Stimulated activated CD8-positive, alpha-beta memory T cell treated with anti-CD3 and anti-CD28 coated beads, Interleukin-12 subunit alpha, Interleukin-12 subunit beta, amount 100 ng/mL, for 4 hours (primary cell): ENCODE results near the gene WWOX.

Source experiments
- DNase-seq: peaks from one replicate; pipeline ENCODE4 v3.0.0-alpha.2; 2020; ENCODE audit warnings: low read depth

WWOX gene

DNA sequence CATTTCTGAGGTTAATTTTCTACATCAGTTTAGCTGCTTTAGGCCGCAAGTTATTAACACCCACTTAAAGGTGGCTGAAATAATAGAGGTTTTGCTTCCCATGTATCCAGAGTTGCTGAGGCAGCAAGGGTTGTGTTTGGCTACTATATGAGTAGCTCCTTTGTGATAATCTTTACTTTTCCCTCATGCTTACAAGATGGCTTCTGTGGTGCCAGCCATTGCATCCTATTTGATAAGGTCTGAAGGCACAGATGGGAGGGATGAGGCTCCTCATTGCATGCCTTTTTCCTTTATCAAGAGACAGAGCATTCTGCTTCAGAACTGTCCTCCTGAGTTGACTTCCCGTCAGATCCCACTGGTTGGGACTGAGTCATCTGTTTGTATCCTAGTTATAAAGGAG lies 340.2 kb downstream of the WWOX start:
- no peak for DNase-seq

GRCh38 chr16:78441298-78441697 lies 341.8 kb downstream of the WWOX start:
- no peak for DNase-seq

DNA sequence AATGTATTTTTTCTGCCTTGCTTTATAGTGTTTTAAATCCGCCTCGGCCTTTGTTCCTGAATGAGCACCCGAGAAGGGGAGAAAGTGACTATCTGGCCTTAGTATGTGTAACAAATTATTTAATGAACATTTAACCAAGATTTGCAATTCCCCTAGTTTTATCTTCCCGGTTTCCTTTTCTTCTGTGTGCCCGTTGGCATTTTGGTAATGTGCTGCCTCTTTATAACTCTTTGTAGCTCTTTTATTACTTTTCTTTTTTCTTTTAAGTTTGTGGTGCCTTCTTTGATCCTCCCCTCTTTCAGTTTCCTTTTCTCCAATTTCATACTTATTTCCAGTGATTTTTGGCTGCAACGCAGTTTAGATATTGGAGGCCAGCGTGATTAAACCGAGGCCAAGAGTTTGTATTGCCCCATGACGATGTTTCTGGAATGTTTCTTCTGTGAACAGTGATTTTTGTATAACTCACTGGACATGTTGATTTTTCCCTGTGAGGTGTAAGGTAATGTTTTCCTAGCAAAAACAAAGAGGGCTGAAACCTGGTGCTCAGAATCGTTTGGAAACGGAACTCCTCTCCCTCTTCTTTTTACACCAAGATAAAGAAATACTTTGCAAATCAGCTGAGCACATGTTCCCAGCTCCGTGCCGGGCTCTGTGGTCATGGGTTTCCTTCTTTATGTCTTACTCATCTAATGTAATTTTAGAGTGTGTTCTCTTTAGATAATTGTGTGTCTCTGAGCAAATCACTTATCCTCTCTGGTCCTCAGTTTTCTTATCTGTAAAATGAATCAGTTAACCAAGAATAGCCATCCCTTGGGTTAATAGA lies 344.3 kb downstream of the WWOX start:
- no peak for DNase-seq

DNA sequence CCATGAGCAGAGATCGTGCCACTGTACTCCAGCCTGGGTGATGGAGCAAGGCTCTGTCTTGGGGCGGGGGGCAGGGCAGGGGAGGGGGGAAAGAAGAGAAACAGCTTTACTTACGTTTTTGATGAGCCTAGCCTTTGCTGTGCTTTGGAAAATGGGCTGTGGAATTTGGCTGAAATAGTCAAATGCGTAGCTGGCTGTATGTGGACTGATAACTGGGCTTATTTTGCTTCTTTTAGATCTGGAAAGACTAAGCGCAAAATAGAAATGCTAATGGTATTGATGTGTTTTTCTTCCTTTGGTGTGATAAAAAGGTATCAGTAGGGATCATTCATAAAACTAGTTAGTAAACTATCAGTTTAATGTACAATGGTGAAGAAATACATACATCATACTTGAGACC lies 346.4 kb downstream of the WWOX start:
- DNase-seq: no peak

- DNase-seq: no peak
These were observed 347.0 kb downstream of the WWOX start for GRCh38 chr16:78446486-78446885.

- no peak for DNase-seq
These were observed 347.6 kb downstream of the WWOX start for GRCh38 chr16:78446992-78447563.

DNA sequence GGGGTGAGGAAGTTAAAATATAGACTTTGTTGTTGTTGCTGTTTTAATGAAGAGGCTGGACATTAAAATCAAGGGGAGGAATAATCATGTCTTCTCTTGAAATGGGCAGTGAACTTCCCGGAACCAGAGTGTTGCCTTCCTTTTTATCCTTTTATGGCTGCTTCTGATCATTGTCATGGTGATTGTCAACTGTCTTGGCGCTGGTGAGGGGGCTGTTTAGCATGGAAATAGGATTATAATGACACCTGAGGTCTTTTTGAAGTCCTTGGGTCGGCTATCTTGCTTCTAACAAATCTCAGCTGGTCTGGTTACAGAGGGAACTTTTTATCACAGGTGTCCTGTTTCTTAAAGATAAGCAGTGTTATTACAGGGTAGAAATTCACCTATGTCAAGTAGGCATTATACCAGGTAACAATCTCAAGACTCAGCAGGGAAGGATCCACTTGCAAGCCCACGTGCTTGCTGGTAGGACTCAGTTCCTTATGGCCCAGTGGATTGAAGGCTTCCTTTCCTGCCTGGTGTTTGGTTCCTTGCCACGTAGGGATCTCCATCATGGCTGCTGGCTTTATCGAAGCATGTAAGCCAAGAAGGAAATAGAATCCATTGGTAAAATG lies 349.3 kb downstream of the WWOX start:
- no peak for DNase-seq

GRCh38 chr16:78450255-78450654 lies 350.8 kb downstream of the WWOX start:
- no peak for DNase-seq

DNA sequence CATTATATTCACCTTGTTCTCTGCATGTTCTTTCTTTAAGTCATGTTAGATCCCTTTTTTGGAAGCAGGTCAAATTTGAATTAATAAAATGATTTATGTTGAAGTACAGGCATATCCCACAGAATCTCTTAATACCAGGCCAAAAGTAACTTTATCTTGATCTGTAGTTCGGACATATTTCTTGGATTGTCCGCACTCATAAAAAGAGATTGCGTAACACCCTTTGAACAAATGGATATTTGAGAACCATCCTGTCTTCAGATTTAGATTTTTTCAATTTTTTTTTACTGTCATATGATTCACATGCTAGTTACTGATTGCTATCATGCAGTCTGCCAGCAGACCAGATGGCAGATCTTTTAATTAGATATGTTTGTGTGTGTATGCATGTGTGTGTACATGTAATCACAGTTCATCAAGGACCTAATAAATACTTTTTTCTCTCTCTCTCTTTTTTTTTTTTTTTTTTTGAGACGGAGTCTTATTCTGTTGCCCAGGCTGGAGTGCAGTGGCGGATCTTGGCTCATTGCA lies 352.6 kb downstream of the WWOX start:
- no peak for DNase-seq

DNA sequence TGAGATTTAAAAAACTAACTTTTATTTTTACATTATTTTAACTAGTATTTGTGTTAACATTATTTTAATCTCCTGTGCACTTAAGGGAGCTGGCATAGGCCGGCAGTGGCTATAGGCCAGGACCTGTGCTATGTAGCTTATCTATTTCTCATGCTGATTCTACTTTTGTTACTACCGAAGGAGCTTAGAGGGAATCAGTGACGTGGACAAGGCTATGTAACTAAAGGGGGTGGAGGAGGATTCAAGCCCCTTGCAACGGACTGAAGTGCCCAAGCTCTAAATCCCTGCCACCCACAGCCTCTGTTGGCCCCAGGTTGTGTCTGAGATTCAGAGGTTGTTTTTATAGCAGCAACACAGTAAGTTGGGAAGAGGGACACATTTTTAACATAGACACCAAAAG lies 356.4 kb downstream of the WWOX start:
- DNase-seq: no peak

- no peak for DNase-seq
These were observed 359.1 kb downstream of the WWOX start for GRCh38 chr16:78458588-78458987.

- DNase-seq: no peak
These were observed 361.0 kb downstream of the WWOX start for GRCh38 chr16:78460428-78460827.

DNA sequence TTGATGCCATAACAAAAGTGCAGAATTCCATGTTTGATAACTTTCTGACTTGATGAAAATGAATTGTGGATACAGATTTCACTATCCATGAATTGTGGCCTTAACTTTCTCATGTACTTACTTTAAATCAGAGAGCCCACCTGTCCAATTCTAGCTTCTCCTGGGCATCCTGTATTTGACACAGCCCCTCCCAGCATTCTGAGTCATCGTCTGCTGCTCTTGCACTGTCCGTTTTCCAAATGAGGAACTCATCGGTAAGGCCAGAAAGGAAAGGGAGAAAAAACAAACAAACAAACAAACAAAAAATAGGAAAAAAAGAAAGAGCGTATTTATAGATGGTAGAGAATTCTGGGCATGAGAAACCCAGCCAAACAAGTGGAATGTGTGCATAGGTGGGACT lies 361.6 kb downstream of the WWOX start:
- no peak for DNase-seq

- no peak for DNase-seq
These were observed 362.2 kb downstream of the WWOX start for GRCh38 chr16:78461496-78462287.

GRCh38 chr16:78462288-78463208 lies 363.1 kb downstream of the WWOX start:
- no peak for DNase-seq

DNA sequence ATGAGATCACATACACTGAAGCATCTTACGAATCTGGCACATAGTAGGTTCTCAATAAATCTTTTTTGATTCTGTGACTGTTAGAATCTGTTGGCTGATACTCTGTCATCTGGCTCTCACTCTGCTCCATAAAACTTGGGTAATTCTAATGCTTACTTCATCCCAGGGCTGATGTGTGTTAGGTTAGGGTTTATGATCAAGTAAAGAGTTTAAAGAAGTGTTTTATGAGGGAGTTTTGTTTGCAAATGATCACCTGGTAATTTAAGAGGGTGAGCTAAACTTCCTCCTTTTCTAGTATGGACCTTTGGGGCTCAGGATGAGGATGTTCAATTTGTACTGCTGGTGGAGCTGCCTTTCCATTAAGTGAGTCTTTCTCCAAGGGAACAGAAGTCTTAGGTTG lies 364.1 kb downstream of the WWOX start:
- no peak for DNase-seq

GRCh38 chr16:78464833-78465232 lies 365.4 kb downstream of the WWOX start:
- no peak for DNase-seq

DNA sequence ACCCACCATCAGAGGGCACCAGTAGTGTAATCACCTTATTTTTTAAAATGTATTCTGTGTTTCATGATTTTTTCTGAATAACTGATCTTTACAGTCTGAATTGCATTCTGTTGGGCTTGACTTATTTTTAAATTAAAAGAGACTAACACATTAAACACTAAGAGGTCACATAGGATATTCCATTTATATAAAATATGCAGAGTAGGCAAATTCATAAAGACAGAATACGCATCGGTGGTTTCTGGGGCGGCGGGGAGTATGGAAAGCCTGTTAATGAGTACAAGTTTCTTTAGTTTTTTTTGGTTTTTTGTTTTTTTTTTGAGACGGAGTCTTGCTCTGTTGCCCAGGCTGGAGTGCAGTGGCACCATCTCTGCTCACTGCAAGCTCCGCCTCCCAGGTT lies 366.3 kb downstream of the WWOX start:
- DNase-seq: no peak

DNA sequence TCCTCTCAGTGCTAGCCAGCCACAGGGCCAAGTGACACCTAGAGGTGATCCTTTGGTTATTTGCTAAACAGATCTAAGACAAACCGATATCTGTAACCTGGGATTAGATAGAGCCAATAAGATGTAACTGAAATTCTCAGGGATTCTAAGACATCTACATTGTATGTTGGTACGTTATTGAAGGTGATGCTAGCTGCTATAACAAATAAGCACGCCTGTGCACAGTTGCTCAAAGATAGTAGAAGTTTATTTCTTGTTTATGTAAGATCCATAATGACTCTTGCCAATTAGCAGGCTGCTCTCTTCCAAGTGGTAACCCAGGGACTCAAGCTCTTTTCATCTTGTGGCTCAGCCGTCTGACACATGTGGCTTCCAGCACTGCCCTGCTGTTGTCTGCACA lies 370.3 kb downstream of the WWOX start:
- DNase-seq: no peak

GRCh38 chr16:78473031-78473699 lies 373.7 kb downstream of the WWOX start:
- no peak for DNase-seq

DNA sequence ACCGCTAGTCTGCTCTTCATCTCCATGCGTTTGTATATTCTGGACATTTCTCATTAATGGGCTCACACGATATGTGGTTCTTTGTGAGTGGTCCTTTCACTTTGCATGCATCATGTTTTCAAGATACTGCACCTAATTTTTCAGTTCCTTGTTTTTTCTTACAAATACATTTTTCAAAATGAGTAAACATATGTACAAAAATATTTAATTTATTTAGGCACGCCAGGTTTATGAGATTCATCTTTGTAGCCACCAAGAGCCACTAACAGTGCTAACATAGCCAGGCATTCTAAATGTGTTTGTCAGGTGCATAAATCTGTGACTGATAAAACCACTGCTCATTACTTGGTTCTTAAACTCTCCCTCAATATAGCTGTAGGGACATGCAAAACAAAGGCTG lies 375.3 kb downstream of the WWOX start:
- no peak for DNase-seq
